PC-3 (cell line): ENCODE data around the gene TM4SF4.

ENCODE experiments used
- CTCF ChIP-seq: fragments of 300-600 bp; sonication (generic); conservative IDR thresholded peaks from 2 replicates; pipeline ENCODE4 v1.5.1; 2017; ENCODE audit warnings: antibody characterized with exemption, low read depth, mild to moderate bottlenecking, low read length
- EZH2 ChIP-seq: fragments of 300-600 bp; sonication (generic); IDR thresholded peaks from one replicate; pipeline ENCODE4 v1.6.1; 2017; ENCODE audit warnings: antibody characterized with exemption, mild to moderate bottlenecking, low read length; ENCODE audit not compliant: unreplicated experiment
- EZH2phosphoT487 ChIP-seq: fragments of 300-600 bp; sonication (generic); IDR thresholded peaks from 2 replicates; pipeline ENCODE4 v1.6.1; 2018; ENCODE audit warnings: mild to moderate bottlenecking, antibody characterized with exemption, low read length, borderline replicate concordance

- TF ChIP-seq CTCF (no peak), EZH2 (no peak), EZH2phosphoT487 (no peak)
These were observed 53.8 kb downstream of the TM4SF4 start for GRCh38 chr3:149528340-149528650.
